GM18499 (cell line): ENCODE data around the gene MFSD2A.
"Not testable (repeated sequence)": the region's sequence is repeated elsewhere in the genome, so short reads cannot be mapped to it uniquely, and the experiment has no call there.

Experiments
- ATAC-seq: cut with Tn5 transposase; IDR thresholded peaks from one replicate; pipeline ENCODE4 v1.9.1; 2021; ENCODE audit warnings: moderate number of reproducible peaks; ENCODE audit not compliant: insufficient read depth, unreplicated experiment

The MFSD2A gene

DNA sequence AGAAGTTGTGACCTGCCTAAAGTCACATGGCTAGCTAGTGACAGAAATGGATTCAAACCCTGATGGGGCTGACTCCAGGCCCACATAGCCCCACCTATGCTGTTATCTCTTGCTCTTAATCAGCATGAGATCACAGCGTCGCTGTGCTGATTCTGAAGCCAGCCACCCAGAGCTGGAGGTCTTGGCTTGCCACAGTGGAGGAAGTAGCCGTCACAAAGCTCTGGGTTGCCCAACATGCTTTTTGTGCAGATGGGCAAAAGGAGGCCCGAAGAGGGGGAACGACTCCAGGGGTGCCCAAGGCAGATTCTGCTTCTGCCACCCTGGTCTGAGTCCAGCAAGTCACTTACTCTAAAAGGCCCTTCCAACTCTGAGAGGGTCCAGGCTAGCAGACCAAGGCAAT, 14.7 kb upstream of the MFSD2A start:
- ATAC-seq, result no peak

GRCh38 chr1:39940980-39941871, 13.7 kb upstream of the MFSD2A start:
- no peak for ATAC-seq

DNA sequence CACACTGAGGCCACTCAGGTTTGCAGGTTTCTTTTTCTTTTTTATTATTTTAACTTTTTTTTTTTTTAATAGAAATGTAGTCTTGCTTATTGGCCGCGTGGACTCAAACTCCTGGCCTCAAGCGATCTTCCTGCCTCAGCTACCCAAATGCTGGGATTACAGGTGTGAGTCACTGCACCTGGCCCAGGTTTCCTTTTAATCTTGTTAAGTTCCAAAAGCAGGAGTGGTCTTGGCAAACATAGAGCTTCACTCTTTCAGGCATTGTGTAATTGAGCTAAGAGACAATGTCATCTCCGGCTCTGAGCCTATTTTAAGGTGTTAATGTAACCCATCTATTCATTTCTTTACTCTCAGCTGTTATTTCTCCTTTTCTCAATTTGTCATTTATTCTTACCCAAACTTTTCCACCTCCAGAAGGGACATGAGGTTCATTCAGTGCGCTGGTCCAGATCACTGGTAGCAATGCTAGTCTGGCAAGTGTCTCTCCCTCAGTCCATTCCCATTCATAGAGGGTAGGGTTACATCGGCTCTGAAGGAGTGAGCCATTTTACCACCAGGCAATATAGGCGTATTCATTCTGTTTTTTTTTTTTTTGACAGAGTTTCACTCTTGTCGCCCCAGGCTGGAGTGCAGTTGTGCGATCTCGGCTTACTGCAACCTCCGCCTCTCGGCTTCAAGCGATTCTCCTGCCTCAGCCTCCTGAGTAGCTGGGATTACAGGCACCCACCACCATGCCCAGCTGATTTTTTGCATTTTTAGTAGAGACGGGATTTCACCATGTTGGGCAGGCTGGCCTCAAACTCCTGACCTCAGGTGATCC, 11.3 kb upstream of the MFSD2A start:
- ATAC-seq, result no peak

DNA sequence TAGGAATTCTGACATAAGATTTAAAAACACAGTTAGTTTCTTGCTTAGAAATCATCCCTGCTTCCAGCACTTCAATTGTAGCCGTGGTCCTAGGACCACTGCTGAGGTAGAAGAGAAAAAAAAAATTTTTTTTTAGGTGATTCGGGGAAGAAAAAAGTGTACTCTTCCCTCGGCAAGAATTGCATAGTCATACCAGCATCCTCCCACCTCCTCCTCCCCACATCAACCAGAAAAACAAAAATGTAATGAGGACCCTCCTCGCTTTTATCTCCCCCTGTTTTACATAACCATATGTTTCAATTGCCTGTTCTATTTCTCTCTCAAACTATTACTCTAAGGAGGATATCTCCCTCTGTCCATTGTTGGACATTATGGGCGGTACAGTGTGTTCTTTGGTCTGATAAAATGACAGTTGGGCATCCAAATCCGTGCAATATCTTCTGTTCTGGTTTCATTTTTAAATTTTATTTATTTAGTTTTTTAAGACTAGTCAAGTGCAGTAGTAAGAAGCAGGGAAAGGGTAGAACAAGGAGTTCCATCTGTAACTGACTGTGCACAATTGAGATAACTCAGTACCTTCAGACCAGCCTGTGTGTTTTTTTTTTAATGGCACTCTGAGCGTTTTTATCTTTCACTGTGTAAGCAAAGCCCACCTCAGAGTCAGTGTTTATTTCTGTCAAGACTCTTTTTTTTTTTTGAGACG, 10.4 kb upstream of the MFSD2A start:
- no peak for ATAC-seq

DNA sequence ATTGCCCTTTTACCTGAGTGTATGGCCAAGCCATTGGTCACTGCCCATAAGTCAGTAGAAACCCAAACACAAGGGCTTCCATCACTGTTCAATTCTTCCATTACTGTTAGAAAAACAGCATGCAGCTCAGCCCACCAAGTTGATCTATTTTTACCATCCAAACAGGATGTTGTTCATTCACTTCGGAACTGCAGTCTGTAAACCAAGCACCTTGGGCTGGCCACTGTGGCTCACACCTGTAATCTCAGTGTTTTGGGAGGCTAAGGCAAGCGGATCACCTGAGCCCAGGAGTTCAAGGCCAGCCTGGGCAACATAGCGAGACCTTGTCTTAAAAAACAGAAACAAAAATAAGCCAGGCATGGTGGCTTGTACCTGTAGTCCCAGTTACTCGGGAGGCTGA, 8.7 kb upstream of the MFSD2A start:
- no peak for ATAC-seq

DNA sequence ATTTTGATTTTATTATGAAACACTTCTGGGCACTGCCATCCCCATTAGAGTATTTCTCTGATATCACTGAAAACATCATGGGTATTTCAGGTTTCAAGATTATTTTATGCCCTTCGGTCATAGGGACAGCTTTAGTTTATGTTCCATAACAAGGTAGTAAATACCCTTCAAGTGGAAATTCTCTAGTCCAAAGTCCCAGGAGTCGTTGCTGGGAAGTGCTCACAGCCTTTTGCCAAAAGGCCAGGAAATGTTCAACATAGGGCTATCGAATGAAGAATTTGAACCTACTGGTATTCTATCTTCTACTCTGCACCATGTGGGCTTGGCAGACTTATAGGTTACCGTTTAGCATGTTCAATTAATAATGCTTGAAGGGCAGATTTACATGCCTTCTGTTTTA, 7.7 kb upstream of the MFSD2A start:
- no peak for ATAC-seq

- no peak for ATAC-seq
These were observed 5.1 kb upstream of the MFSD2A start for GRCh38 chr1:39949891-39950290.

DNA sequence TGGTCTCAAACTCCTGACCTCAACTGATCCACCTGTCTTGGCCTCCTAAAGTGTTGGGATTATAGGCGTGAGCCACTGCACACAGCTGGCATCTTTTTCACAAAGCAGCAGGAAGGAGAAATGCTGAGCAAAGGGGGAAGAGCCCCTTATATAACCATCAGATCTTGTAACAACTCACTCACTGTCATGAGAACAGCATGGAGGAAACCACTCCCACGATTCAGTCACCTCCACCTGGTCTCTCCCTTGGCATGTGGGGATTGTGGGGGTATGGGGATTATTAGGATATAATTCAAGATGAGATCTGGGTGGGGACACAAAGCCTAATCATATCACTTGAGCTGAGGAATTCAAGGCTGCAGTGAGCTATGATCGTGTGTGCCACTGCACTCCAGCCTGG, 3.0 kb upstream of the MFSD2A start:
- ATAC-seq, result no peak

- no peak for ATAC-seq
These were observed 2.4 kb upstream of the MFSD2A start for GRCh38 chr1:39952359-39953110.

- no peak for ATAC-seq
These were observed 548 bp upstream of the MFSD2A start for GRCh38 chr1:39954324-39954869.

GRCh38 chr1:39955547-39956539, 898 bp downstream of the MFSD2A start:
- no peak for ATAC-seq

DNA sequence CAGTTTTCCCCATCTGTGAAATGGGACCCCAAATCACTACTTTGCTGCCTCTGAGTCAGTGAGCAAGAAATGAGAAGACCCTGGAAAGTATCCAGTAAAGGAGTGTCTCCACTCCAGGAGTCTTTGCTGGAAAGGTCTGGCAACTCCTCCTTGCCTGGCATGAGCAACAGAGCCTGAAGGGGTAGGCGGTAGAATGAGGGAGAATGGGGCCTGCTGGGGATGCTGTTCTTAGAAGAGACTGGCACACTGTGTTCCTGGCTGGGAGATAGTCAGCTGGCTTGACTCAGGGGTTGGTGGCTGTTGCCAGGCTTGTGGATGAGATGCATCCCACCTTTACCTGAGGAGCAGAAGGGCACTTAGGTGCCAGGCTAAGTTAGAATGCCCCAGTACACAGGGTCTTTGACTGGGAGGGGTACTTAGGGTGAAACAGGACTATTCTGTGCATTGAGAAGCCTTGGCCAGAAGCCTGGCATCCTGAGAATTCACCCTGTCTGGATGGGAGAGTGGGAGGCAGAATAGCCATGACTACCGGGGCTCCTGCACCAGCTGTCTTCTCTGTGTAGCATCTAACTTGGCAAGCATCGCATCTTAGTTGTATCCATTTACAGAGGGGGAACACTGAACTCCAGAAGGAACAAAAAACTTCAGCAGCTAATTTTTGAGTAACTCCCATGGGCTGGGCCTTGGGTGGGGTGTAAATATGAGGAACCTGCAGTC, 2.5 kb downstream of the MFSD2A start:
- no peak for ATAC-seq

DNA sequence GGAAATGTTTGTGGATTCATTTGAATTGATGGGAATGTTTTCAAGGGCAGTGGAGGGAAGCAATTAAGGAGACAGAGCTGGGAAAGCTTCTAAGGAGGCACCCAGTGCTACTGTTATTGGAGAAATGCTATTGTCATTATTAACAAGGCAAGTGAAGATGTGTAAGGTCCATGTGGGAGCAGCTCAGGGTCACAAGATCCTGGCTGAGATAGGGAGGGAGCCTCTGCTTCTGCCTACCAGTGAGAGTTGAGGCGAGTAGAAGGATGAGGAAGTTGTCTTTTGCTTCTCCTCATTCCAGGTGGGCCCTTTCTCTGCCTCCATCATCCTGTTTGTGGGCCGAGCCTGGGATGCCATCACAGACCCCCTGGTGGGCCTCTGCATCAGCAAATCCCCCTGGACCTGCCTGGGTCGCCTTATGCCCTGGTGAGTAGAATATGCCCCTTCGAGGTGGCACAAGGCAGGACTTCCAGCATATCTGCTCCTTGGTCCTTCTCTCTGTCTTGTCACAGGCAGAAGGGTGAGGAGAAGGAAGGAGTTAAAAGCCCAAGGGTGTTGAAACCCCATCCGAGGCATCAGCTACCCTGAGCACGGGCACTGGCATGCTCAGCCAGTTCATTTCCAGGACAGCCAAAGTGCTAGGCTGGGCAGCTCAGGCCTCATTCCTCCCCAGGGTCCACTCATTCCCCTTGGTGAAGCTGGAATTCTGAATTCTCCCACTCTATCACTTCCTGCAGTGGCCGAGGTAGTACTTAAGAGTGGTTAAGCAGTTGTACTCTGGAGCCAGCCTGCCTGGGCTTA, 3.7 kb downstream of the MFSD2A start:
- ATAC-seq, result no peak

DNA sequence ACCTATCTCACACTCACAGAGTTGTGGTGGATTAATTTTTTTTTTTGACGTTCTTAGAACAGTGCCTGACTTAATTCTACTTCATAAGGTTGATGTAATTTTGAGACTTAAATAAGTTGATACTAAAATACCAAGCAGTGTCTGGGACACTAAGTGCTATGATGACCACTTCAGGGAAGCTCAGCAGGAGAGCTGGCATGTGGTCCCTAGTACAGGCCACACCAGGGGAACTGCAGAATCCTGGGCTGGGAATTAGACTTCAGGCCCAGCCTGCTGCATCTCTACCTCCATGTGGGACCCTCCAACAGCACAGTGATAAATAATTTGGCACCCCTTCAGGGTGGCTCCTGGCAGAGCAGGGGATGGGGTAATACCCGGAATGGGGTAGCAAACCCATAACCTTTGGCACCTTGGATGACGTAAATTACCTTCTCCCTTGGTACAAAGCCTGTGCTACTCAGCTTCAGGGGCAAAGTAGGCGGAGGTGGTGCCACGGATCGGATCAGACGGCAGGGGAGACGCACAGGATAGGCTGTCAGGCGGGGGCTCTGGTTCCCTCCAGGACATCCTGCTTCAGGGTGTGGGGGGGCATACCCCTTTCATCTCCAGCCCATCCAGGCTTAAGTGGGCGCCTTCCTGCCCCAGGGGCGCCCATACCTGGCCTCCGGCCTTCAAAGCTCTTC, 4.8 kb downstream of the MFSD2A start:
- no peak for ATAC-seq

DNA sequence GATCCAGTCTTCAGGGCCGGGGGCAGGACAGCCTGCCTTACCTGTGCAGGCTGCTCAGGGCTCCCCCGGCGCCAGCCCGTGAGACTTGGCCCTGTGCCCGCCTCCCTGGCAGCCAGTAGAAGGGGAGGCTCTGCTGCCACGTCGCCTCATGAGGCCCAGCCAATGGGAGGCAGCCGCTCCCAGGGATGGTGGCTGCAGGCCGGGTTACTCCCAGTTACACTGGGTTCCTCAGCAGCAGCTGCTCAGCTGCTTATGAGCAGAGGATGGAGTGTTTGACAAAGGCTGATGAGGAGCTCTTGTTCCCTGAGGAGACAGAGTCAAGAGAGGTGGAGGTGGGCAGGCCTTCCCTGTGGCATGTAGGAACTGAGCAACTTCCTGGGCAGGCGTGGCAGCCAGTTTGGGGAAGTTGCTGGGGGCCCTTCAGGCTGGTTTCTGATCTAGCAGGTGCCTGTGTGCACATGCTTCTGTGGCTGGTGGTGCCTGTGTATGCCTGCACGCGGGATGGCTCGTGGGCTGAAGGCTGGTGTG, 5.5 kb downstream of the MFSD2A start:
- no peak for ATAC-seq

GRCh38 chr1:39962450-39962825, 7.5 kb downstream of the MFSD2A start:
- no peak for ATAC-seq

DNA sequence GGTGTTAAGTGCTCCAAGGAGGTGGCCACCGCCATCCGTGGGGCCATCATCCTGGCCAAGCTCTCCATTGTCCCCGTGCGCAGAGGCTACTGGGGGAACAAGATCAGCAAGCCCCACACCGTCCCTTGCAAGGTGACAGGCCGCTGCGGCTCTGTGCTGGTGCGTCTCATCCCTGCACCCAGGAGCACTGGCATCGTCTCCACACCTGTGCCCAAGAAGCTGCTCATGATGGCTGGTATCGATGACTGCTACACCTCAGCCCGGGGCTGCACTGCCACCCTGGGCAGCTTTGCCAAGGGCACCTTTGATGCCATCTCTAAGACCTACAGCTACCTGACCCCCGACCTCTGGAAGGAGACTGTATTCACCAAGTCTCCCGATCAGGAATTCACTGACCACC, 8.0 kb downstream of the MFSD2A start:
- ATAC-seq, result not testable (repeated sequence)
